Measurements from ENCODE around the gene RFX3.

DNA sequence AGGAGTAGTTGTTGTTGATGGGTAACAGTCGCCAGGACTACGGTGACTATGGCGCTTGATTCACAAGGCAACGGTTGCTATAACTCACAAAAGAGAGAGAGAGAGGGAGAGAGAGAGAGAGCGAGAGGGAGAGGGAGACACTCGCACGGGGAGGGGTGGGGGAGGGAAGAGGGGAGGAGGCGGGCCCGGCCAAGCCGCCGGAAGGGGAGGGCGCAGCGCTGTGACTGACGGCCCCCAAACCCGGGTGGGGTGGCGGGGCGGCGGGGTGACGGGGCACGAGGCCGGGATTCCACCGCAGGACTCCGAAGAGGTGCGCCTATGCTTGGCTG lies at the start of gene RFX3:
- TF ChIP-seq, protein P1, sequence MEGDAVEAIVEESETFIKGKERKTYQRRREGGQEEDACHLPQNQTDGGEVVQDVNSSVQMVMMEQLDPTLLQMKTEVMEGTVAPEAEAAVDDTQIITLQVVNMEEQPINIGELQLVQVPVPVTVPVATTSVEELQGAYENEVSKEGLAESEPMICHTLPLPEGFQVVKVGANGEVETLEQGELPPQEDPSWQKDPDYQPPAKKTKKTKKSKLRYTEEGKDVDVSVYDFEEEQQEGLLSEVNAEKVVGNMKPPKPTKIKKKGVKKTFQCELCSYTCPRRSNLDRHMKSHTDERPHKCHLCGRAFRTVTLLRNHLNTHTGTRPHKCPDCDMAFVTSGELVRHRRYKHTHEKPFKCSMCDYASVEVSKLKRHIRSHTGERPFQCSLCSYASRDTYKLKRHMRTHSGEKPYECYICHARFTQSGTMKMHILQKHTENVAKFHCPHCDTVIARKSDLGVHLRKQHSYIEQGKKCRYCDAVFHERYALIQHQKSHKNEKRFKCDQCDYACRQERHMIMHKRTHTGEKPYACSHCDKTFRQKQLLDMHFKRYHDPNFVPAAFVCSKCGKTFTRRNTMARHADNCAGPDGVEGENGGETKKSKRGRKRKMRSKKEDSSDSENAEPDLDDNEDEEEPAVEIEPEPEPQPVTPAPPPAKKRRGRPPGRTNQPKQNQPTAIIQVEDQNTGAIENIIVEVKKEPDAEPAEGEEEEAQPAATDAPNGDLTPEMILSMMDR (IDR thresholded peaks at IDR 0.05; ENCODE audit: insufficient read depth, low read length) = no peak
- TF ChIP-seq POLR2AphosphoS5 (IDR thresholded peaks at IDR 0.05; ENCODE audit: low read depth) = no peak
- no peak for TF ChIP-seq SPI1 (IDR thresholded peaks at IDR 0.05; ENCODE audit: borderline replicate concordance, low read depth)
- TF ChIP-seq GABPA (IDR thresholded peaks at IDR 0.05; ENCODE audit: low read depth) = no peak; the same call in 1 of the 2 replicates

Data from HL-60 (cell line).